ENCODE results near the gene TMEM59.
"Not testable (repeated sequence)": the region's sequence is repeated elsewhere in the genome, so short reads cannot be mapped to it uniquely, and the experiment has no call there.

Gene TMEM59

GRCh38 chr1:54052934-54053744, at the start of gene TMEM59, which contains the start of gene TCEANC2:
TMEM59 (minus strand) TSS chr1:54053204; CDS start chr1:54053188, 16 bp downstream.
TCEANC2 (plus strand) TSS chr1:54053608; CDS start chr1:54054423, 815 bp downstream.
- DNase-seq = peak; percentile 97 to 99 (median 98)

GRCh38 chr1:54100500-54100899, 47.5 kb upstream of the TMEM59 start:
- DNase-seq = no peak

GRCh38 chr1:54099061-54099610, 46.1 kb upstream of the TMEM59 start:
- DNase-seq = no peak

- no peak for DNase-seq
Observed at GRCh38 chr1:54096877-54097240, 43.9 kb upstream of the TMEM59 start.

- DNase-seq = no peak
Observed at GRCh38 chr1:54096227-54096876, 43.3 kb upstream of the TMEM59 start.

- peak in 2 of 3 experiments; percentile 57 to 87 for DNase-seq
Observed at GRCh38 chr1:54095546-54096226, 42.7 kb upstream of the TMEM59 start.

GRCh38 chr1:54094730-54095105, 41.7 kb upstream of the TMEM59 start:
- DNase-seq = not testable (repeated sequence)

GRCh38 chr1:54094001-54094729, 41.2 kb upstream of the TMEM59 start:
- DNase-seq = no peak

- no peak for DNase-seq
Observed at GRCh38 chr1:54091666-54092065, 38.7 kb upstream of the TMEM59 start.

GRCh38 chr1:54088385-54088784, 35.4 kb upstream of the TMEM59 start:
- DNase-seq = no peak

- no peak for DNase-seq
Observed at GRCh38 chr1:54086754-54087153, 33.8 kb upstream of the TMEM59 start.

- DNase-seq = no peak
Observed at GRCh38 chr1:54084794-54085193, 31.8 kb upstream of the TMEM59 start.

GRCh38 chr1:54081306-54082270, 28.6 kb upstream of the TMEM59 start:
- peak; percentile 18 to 67 (median 57) for DNase-seq

GRCh38 chr1:54080598-54081049, 27.6 kb upstream of the TMEM59 start:
- no peak for DNase-seq

GRCh38 chr1:54077359-54077758, 24.4 kb upstream of the TMEM59 start:
- DNase-seq = no peak

- peak; percentile 38 to 75 (median 49) for DNase-seq
Observed at GRCh38 chr1:54070171-54070837, 17.3 kb upstream of the TMEM59 start.

- DNase-seq = peak in 2 of 3 experiments; percentile 49 to 69
Observed at GRCh38 chr1:54069791-54070170, 16.8 kb upstream of the TMEM59 start.

- DNase-seq = no peak
Observed at GRCh38 chr1:54064299-54064698, 11.3 kb upstream of the TMEM59 start.

- DNase-seq = peak in 2 of 3 experiments; percentile 3 to 57
Observed at GRCh38 chr1:54054438-54054749, 1.4 kb upstream of the TMEM59 start.

GRCh38 chr1:54053745-54054437, 887 bp upstream of the TMEM59 start:
- peak; percentile 35 to 74 (median 64) for DNase-seq
